ENCODE measurements around the gene PVRIG. TPM values are rescaled to one million over a fixed set of nuclear protein-coding genes. Genes with fewer than 3 reads are reported as not detected.
"Not testable (repeated sequence)": the region's sequence is repeated elsewhere in the genome, so short reads cannot be mapped to it uniquely, and the experiment has no call there.

PVRIG gene
- polyA plus RNA-seq (ENCODE audit: insufficient read length in 4 of 4), result 1 to 10 TPM; 3.7 to 4.7 (median 4.4) TPM

GRCh38 chr7:100219801-100220585, at the start of gene PVRIG:
TSS of gene PVRIG (plus strand) at chr7:100219949. CDS start at chr7:100219971, 22 bp downstream.
- DNase-seq (ENCODE audit: low read depth in 4 of 4, low spot score in 3 of 4), result not testable (repeated sequence)

- DNase-seq (ENCODE audit: low read depth in 4 of 4, low spot score in 3 of 4), result no peak
Measured at GRCh38 chr7:100170101-100170897, 49.5 kb upstream of the PVRIG start.

- no peak for DNase-seq (ENCODE audit: low read depth in 4 of 4, low spot score in 3 of 4)
Measured at GRCh38 chr7:100171087-100171681, 48.6 kb upstream of the PVRIG start.

GRCh38 chr7:100171840-100172239, 47.9 kb upstream of the PVRIG start:
- DNase-seq (ENCODE audit: low read depth in 4 of 4, low spot score in 3 of 4), result no peak

- no peak for DNase-seq (ENCODE audit: low read depth in 4 of 4, low spot score in 3 of 4)
Measured at GRCh38 chr7:100173806-100174495, 45.8 kb upstream of the PVRIG start.

GRCh38 chr7:100174582-100174981, 45.2 kb upstream of the PVRIG start:
- no peak for DNase-seq (ENCODE audit: low read depth in 4 of 4, low spot score in 3 of 4)

- DNase-seq (ENCODE audit: low read depth in 4 of 4, low spot score in 3 of 4), result no peak
Measured at GRCh38 chr7:100175296-100175935, 44.3 kb upstream of the PVRIG start.

GRCh38 chr7:100176096-100177044, 43.4 kb upstream of the PVRIG start:
- no peak for DNase-seq (ENCODE audit: low read depth in 4 of 4, low spot score in 3 of 4)

- DNase-seq (ENCODE audit: low read depth in 4 of 4, low spot score in 3 of 4), result peak; percentile 90 to 93 (median 90)
Measured at GRCh38 chr7:100177045-100178001, 42.4 kb upstream of the PVRIG start, which contains the start of the genes GPC2 and STAG3. TSS of gene GPC2 (minus strand) at chr7:100177381. CDS start at chr7:100177199, 182 bp downstream. TSS of gene STAG3 (plus strand) at chr7:100177918. CDS start at chr7:100180557, 2,639 bp downstream.

GRCh38 chr7:100180084-100180483, 39.7 kb upstream of the PVRIG start:
- DNase-seq (ENCODE audit: low read depth in 4 of 4, low spot score in 3 of 4), result not testable (repeated sequence)

- DNase-seq (ENCODE audit: low read depth in 4 of 4, low spot score in 3 of 4), result not testable (repeated sequence)
Measured at GRCh38 chr7:100182616-100183015, 37.1 kb upstream of the PVRIG start.

GRCh38 chr7:100183090-100183489, 36.7 kb upstream of the PVRIG start:
- not testable (repeated sequence) for DNase-seq (ENCODE audit: low read depth in 4 of 4, low spot score in 3 of 4)

- no peak for DNase-seq (ENCODE audit: low read depth in 4 of 4, low spot score in 3 of 4)
Measured at GRCh38 chr7:100185726-100186125, 34.0 kb upstream of the PVRIG start.

GRCh38 chr7:100189061-100189460, 30.7 kb upstream of the PVRIG start:
- DNase-seq (ENCODE audit: low read depth in 4 of 4, low spot score in 3 of 4), result no peak

GRCh38 chr7:100190048-100190711, 29.6 kb upstream of the PVRIG start:
- DNase-seq (ENCODE audit: low read depth in 4 of 4, low spot score in 3 of 4), result no peak

GRCh38 chr7:100191775-100192174, 28.0 kb upstream of the PVRIG start:
- no peak for DNase-seq (ENCODE audit: low read depth in 4 of 4, low spot score in 3 of 4)

- DNase-seq (ENCODE audit: low read depth in 4 of 4, low spot score in 3 of 4), result not testable (repeated sequence)
Measured at GRCh38 chr7:100192281-100192862, 27.4 kb upstream of the PVRIG start.
